Activated naive CD4-positive, alpha-beta T cell treated with Interleukin-2 at 50 U/mL for 16 hours (primary cell): ENCODE results near the gene HIVEP1.

Experiments
- DNase-seq: peaks from one replicate; pipeline ENCODE4 v3.0.0-alpha.2; 2020

Gene HIVEP1

GRCh38 chr6:12012038-12012557 is at the start of gene HIVEP1:
TSS of gene HIVEP1 (plus strand) at chr6:12012312. CDS start at chr6:12015629, 3,317 bp downstream.
- no peak for DNase-seq

- DNase-seq = no peak
Measured at GRCh38 chr6:11963756-11964500, 48.2 kb upstream of the HIVEP1 start.

GRCh38 chr6:11964729-11965335 is 47.3 kb upstream of the HIVEP1 start:
- no peak for DNase-seq

- no peak for DNase-seq
Measured at GRCh38 chr6:11965499-11965898, 46.6 kb upstream of the HIVEP1 start.

GRCh38 chr6:11968241-11968806 is 43.8 kb upstream of the HIVEP1 start:
- no peak for DNase-seq

GRCh38 chr6:11969092-11969491 is 43.0 kb upstream of the HIVEP1 start:
- DNase-seq = no peak

- no peak for DNase-seq
Measured at GRCh38 chr6:11970114-11970513, 42.0 kb upstream of the HIVEP1 start.

- no peak for DNase-seq
Measured at GRCh38 chr6:11971154-11971553, 41.0 kb upstream of the HIVEP1 start.

GRCh38 chr6:11972270-11972669 is 39.8 kb upstream of the HIVEP1 start:
- no peak for DNase-seq

GRCh38 chr6:11972806-11973205 is 39.3 kb upstream of the HIVEP1 start:
- no peak for DNase-seq

GRCh38 chr6:11973238-11973637 is 38.9 kb upstream of the HIVEP1 start:
- DNase-seq = no peak

- DNase-seq = no peak
Measured at GRCh38 chr6:11974089-11974488, 38.0 kb upstream of the HIVEP1 start.

- DNase-seq = no peak
Measured at GRCh38 chr6:11975353-11975977, 36.6 kb upstream of the HIVEP1 start.

- no peak for DNase-seq
Measured at GRCh38 chr6:11976489-11976888, 35.6 kb upstream of the HIVEP1 start.

- DNase-seq = no peak
Measured at GRCh38 chr6:11977193-11977592, 34.9 kb upstream of the HIVEP1 start.

- no peak for DNase-seq
Measured at GRCh38 chr6:11977738-11978137, 34.4 kb upstream of the HIVEP1 start.

- no peak for DNase-seq
Measured at GRCh38 chr6:11978169-11978987, 33.7 kb upstream of the HIVEP1 start.

GRCh38 chr6:11979866-11980265 is 32.2 kb upstream of the HIVEP1 start:
- no peak for DNase-seq

GRCh38 chr6:11983306-11983705 is 28.8 kb upstream of the HIVEP1 start:
- DNase-seq = no peak

GRCh38 chr6:11987386-11987785 is 24.7 kb upstream of the HIVEP1 start:
- no peak for DNase-seq

- no peak for DNase-seq
Measured at GRCh38 chr6:11989386-11989785, 22.7 kb upstream of the HIVEP1 start.

- no peak for DNase-seq
Measured at GRCh38 chr6:11992086-11992485, 20.0 kb upstream of the HIVEP1 start.
